Activated T-cell treated with anti-CD3 and anti-CD28 coated beads for 1 hour (primary cell): ENCODE results near the gene TRERF1.

Experiments
- DNase-seq: peaks from one replicate; pipeline ENCODE4 v3.0.0-alpha.2; 2020; ENCODE audit warnings: low read depth

The TRERF1 gene

GRCh38 chr6:42366011-42366705 is 85.6 kb downstream of the TRERF1 start:
- DNase-seq, result no peak

DNA sequence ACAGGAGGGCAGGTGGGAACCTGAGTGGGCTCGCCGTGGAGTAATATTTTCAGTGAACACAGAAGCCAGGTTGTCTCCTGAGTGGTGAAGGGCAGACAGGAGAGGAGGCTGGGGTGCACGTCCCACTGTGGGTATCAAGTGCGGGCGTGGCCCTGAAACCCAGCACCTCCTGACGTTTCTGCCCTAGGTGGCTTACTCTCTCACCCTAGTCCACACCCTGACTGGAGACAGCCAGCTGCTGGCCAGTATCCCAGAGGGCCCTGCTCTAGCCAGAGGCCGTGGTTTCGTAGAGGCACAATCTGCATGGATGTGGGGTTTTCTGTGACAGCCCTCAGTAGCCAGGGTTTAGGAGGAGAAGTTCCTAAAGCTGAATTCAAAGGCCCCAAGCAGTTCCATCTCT is 86.7 kb downstream of the TRERF1 start:
- DNase-seq, result no peak

DNA sequence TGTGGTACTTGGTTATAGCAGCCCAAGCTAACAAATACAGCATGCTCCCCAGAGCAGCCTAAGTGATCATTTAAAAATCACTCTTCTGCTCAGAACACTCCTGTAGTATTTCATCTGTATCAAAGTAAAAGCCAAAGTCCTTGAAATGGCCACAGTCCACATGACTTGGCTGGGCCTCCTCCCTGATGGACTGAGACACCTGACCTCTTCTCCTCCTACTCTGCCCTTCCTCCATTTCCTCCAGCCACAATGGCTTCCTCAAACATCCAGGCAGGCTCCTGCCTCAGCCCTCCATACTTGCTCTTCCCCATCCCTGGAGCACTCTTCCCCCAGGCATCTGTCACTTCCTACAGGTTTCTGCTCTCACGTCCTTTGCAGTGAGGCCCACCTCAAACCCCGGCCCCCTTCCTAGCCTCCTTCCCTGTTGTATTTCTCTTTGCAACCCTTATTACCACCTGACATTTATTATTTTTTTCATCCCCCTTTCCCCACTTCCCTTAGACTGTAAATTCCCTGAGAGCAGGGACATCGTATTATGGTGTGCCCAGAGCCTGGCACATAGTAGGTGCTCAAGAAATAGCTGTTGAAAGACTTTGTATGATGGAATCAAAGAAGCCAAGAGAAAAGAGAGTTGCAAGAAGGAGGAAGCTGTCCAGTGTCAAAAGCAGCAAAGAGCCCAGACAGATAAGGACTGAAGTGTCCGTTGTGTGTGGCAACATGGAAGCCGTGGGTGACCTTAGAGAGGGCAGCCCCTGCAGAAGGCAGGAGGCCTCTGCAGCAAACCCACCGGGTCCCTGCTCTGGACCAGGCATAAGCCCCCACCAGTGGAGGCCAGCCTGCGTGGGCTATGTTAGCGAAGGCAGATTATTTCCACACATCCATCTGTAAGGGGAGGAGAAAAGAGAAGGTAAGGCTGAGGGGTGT is 87.5 kb downstream of the TRERF1 start:
- no peak for DNase-seq

DNA sequence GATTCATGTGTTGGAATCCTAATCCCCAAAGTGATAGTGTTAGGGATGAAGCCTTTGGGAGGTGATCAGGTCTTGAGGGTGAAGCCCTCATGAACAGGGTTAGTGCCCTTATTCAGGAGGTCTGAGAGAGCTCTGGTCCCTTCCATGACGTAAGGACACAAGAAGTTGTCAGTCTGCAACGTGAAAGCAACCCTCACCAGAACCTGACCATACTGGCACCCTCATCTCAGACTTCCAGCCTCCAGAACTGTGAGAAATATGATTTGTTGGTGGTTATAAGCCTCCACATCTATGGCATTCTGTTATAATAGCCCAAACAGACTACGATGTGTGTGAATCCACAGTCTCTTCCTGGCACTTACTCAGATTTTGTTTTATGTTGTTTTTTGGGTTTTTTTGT is 90.7 kb downstream of the TRERF1 start:
- no peak for DNase-seq

- no peak for DNase-seq
These were observed 92.7 kb downstream of the TRERF1 start for GRCh38 chr6:42359021-42359420.

GRCh38 chr6:42355416-42355815 is 96.3 kb downstream of the TRERF1 start:
- DNase-seq, result no peak

DNA sequence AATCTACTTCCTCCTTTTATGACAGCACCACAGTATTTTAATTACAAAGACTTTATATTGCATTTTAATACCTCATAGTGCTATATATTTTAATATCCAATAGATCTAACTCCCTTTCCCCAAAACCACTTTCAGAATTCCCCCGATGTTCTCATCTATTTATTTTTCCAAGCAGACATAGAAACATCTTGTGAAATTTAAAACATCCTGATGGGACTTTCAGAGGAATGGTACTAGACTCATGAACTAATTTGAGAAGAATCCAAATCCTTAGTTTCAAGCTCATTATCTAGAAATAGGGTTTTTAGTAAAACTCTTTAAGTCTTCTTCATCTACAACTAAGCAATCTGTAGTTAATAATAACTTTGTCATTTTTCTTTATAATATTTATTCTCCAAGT is 97.0 kb downstream of the TRERF1 start:
- DNase-seq, result no peak

DNA sequence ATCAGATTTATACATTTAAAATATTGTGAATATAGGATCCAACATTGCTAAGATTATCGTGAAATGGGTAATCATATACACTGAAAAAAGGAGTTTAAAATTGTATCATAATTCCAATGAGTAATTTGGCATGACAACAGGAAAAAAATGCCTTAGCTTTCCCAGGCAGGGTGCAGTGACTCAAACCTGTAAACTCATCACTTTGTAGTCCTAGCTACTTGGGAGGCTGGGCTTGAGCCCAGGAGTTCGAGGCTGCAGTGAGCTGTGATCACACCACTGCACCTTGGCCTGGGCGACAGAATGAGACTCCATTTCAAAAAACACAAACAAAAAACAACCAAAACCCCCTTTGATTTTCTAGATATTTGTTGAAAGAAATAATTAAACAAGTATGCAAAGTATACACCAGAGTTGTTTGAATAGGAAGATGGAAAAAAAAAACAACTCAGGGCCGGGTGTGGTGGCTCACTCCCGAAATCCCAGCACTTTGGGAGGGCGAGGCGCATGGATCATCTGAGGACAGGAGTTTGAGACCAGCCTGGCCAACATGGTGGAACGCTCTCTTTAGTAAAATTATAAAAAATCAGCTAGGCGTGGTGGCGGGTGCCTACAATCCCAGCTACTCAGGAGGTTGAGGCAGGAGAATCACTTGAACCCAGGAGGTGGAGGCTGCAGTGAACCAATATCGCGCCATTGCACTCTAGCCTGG is 98.7 kb downstream of the TRERF1 start:
- DNase-seq, result no peak

DNA sequence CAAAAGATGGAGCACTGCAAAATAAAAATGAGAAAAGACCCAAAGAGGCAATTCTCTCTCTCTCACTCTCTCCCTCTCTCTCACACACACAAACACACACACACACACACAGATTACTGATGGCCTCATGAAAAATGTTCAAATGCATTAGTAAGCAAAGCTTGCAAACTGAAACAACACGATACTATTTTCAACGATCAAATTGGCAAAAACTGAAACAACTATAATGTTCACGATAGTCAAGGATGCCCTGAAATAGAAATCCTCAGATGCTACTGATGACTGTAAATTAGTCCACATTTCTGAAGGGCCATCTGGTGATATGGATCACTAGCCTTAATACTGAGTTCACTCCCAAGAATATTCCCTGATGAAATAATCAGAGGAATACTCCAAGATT is 100.8 kb downstream of the TRERF1 start:
- no peak for DNase-seq

GRCh38 chr6:42349753-42350511 is 101.8 kb downstream of the TRERF1 start:
- DNase-seq, result no peak

- DNase-seq, result no peak
These were observed 104.3 kb downstream of the TRERF1 start for GRCh38 chr6:42347456-42347855.

DNA sequence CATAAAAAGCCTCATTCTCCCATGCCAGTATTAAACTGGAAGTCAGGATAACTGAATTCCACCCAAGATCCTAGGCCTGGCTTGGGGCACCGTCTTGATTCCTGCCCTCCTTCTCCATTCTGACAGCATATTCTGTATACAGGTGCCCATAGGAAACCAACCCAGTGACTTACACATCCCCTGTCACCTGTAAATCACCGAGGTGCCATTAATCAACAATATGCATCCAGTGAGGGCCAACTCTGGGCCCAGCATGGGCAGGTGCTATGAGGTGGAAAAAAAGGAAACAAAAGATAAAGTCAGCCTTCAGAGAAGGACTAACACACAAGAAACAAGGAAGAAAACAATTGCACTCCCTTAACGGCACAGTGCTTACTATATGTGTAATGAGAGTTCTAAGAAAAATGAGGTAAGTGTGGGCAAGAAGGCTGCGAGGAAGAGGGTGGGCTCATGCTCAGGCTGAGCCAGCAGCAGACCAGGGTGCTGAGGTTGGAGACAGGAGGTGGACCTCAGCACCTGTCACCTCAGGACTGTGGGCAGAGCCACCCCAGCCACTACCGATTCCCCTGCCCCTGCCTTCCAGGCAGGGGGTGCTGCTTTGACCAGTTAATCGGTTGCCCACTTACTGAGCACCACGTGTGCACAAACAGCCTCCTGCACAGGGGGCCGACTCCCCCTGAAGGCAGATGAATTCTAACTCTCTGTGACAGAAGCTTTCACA is 105.9 kb downstream of the TRERF1 start:
- DNase-seq, result no peak

GRCh38 chr6:42344756-42345155 is 107.0 kb downstream of the TRERF1 start:
- DNase-seq, result no peak

DNA sequence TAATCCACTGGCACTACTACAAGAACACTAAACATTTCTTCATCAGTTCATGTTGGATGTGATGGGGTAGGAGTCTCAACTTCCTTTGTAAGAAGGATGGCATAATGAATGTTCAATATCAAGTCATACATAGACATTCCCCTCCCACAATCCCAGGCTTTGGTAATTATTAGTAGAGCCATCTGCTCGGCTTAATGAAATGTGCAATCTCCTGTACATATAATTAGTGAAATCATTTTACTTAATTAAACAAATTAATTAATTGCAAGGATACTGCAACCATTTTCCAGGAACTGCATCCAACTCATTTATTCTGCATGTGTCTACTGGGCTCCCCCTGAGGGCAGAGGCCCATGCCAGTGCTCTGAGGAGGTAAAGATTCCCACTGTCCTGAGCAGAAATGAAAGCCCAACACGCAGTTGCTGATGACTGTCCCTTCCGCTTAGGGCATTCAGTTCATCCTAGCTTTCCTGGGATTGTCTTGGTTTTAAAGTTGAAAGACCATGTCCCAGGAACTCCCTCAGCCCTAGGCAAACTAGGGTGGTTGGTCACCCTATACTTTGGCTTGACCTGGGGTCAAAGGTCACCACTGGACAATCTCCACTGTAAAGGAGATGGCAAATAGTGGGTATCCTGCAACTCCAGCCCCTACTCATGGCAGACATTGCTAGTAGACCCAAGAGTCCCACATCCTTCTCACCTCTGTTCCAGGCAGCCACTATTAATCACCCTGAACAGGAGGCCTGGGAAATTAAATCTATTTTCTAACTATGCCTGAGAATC is 109.8 kb downstream of the TRERF1 start:
- DNase-seq, result no peak

DNA sequence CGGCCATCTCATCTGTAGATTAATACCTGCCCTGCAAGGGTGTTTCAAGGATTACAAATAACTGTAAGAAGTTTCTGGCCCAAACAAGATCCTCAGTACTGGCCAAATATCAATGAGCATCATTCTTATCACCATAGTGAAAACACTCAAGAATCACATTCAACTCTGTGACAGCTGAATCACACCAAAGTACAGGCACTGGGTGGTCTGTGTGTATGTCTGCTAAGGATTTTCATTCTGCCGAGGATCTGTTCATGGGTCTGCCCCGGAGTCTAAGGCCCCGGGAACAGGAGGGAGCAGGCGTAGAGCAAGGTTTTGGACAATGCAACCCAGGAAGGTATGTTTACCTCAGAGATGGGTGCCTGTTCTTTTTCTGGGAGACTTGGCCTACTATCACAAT is 110.5 kb downstream of the TRERF1 start:
- DNase-seq, result no peak

DNA sequence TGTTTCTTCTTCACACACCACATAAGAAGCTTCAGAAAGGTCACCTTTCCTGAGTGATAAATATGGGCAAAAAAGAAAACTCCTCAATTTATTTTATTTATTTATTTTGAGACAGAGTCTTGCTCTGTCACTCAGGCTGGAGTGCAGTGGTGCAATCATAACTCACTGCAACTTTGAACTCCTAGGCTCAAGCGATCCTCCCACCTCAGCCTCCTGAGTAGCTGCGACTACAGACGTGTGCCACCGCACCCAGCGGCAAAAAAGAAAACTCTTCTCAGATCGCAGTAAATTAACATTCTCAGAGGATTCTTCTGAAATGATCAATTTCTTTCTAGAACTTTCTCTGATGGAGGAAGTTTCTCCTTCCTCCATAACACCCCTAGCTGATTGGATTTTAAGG is 111.2 kb downstream of the TRERF1 start:
- no peak for DNase-seq

DNA sequence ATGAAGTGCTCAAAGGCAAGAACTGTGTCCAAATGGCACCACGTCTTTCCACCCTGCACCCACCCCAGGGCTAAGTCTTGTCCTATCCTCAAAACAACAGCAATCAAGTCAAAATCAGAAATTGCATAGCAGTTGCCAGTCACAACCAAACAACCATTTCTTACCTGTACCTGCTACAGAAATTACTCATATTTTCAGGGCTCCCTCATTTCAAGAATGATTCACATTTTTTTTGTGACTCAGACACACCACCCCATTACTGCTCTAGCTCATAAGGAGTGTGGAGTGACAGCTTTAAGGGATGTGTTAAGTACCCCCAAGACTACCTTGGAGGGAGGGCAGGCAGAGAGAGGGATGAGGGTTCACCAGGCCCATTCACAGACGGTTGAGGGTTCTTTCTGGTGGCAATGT is 111.7 kb downstream of the TRERF1 start:
- DNase-seq, result no peak

GRCh38 chr6:42338744-42339222 is 112.9 kb downstream of the TRERF1 start:
- no peak for DNase-seq

DNA sequence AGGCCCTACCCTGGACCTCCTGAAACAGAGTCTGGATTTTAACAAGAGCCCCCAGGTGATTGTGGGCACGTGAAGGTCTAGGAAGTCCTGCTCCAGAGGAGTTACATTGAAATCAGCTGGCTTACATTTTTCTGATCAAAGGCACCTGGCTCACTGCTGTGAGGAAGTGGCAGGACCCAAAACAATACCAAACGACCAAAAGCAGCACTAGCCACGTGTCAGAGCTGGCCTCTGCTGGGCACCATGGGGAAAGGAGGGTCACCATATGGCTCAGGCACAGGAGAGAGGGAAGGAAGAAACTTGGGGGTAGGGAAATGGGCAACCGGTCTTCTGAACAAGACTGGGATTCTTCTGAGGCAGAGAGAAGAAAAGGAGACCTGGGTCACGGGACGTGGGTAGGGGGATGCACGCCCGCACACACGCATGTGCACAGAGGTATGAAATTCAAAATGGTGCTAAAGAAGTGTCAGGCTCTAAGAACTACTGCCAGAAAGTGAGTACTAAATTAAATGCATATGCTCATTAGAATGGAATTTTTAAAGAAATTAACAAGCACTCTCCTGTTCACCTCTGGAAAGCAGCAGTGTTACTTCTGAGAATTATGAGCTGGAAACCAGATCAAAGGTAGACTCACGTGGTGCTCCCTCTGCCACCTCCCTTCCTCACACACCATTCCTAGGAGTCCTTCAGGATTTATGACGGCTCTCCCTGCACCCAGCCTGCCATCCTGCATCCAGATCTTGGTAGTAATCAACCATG is 113.6 kb downstream of the TRERF1 start:
- no peak for DNase-seq

DNA sequence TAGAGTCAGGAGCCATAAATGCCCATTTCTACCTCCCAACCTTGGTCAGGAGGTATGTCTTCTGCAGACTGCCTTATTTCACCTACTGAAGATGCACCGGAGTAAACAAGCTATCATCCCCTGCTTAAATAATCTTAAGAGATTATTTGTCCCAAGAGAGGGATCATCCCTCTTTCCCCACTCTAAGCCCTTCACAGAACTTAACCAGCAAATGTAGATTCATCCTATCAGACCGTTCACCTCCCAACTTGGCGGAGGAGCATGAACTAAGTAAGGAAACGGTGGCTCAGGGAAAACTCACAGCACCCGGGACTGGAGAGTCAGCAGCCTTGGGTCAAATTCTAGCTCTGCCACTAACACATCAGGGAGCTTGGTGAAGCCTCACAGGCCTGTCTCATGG is 115.3 kb downstream of the TRERF1 start:
- DNase-seq, result no peak
